Uterus (tissue), 2 donors: ENCODE measurements around the gene SMAD3.

ENCODE experiments used
- POLR2A ChIP-seq, 2 donors: fragments of 450-650 bp; IDR thresholded peaks; one replicate each; pipeline ENCODE4 v1.6.1; 2016; ENCODE audit warnings: antibody characterized with exemption in 2 of 2, mild to moderate bottlenecking in 1 of 2, moderate library complexity in 1 of 2
- TF ChIP-seq, protein P1 (sequence below), 4 experiments: fragments of 200-600 bp in 2 of 4; fragments of 450-650 bp in 2 of 4; sonication (generic) in 2 of 4; IDR thresholded peaks; one replicate each; pipeline ENCODE4 v1.5.1; 2016 to 2019; ENCODE audit warnings: antibody characterized with exemption in 4 of 4, mild to moderate bottlenecking in 2 of 4, moderate library complexity in 1 of 4

DNA sequence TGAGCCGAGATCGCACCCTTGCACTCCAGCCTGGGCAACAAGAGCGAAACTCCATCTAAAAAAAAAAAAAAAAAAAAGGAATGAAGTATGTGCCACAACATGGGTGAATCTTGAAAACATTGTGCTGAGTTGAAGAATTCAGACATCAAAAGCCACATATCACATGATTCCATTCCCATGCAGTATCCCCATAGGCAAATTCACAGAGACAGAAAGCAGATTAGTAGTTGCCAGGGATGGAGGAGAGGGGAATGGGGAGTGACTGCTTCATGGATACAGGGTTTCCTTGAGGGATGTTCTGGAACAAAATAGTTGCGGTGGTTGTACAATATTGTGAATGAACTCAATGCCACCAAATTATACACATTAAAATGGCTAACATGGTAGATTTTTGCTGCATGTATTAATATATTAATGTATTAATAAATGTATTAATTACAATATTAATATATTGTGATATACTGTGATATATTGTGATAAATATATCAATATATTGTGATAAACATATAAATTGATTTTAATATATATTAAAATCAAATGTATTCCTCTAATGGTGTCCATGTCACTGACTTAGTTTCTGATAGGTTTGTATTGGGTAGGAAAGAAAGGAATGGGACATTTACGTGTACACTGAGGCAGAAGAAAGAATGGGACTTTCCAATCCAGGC is 34.9 kb downstream of the SMAD3 start:
- no peak for TF ChIP-seq POLR2A (IDR thresholded peaks at IDR 0.05)
- TF ChIP-seq, protein P1, sequence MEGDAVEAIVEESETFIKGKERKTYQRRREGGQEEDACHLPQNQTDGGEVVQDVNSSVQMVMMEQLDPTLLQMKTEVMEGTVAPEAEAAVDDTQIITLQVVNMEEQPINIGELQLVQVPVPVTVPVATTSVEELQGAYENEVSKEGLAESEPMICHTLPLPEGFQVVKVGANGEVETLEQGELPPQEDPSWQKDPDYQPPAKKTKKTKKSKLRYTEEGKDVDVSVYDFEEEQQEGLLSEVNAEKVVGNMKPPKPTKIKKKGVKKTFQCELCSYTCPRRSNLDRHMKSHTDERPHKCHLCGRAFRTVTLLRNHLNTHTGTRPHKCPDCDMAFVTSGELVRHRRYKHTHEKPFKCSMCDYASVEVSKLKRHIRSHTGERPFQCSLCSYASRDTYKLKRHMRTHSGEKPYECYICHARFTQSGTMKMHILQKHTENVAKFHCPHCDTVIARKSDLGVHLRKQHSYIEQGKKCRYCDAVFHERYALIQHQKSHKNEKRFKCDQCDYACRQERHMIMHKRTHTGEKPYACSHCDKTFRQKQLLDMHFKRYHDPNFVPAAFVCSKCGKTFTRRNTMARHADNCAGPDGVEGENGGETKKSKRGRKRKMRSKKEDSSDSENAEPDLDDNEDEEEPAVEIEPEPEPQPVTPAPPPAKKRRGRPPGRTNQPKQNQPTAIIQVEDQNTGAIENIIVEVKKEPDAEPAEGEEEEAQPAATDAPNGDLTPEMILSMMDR (IDR thresholded peaks at IDR 0.05) = no peak
